Measurements from ENCODE around the gene PRR29.
A peak's percentile ranks its signal among the peaks of the same experiment; 100 is the strongest.
"Not testable (repeated sequence)": the region's sequence is repeated elsewhere in the genome, so short reads cannot be mapped to it uniquely, and the experiment has no call there.

PRR29 gene

GRCh38 chr17:64009571-64010402 is 11.6 kb downstream of the PRR29 start:
- no peak for DNase-seq (ENCODE audit: low read depth in 2 of 2, low spot score in 1 of 2)

GRCh38 chr17:64015447-64015846 is 17.3 kb downstream of the PRR29 start:
- no peak for DNase-seq (ENCODE audit: low read depth in 2 of 2, low spot score in 1 of 2)

GRCh38 chr17:64016231-64016784 is 18.2 kb downstream of the PRR29 start:
- DNase-seq (ENCODE audit: low read depth in 2 of 2, low spot score in 1 of 2): no peak

GRCh38 chr17:64016974-64017373 is 18.8 kb downstream of the PRR29 start:
- DNase-seq (ENCODE audit: low read depth in 2 of 2, low spot score in 1 of 2): no peak

GRCh38 chr17:64017381-64017980 is 19.3 kb downstream of the PRR29 start:
- no peak for DNase-seq (ENCODE audit: low read depth in 2 of 2, low spot score in 1 of 2)

GRCh38 chr17:64019551-64019961 is 21.4 kb downstream of the PRR29 start:
- DNase-seq (ENCODE audit: low read depth in 2 of 2, low spot score in 1 of 2): not testable (repeated sequence)

GRCh38 chr17:64020056-64020766 is 22.1 kb downstream of the PRR29 start, which contains the start of gene ICAM2:
ICAM2 (minus strand) TSS chr17:64020633; CDS start chr17:64006691, 13,942 bp downstream.
- peak; percentile 77 to 87 for DNase-seq (ENCODE audit: low read depth in 2 of 2, low spot score in 1 of 2)

- no peak for DNase-seq (ENCODE audit: low read depth in 2 of 2, low spot score in 1 of 2)
Measured at GRCh38 chr17:64022611-64023063, 24.5 kb downstream of the PRR29 start.

- DNase-seq (ENCODE audit: low read depth in 2 of 2, low spot score in 1 of 2): no peak
Measured at GRCh38 chr17:64024215-64024654, 26.1 kb downstream of the PRR29 start.

GRCh38 chr17:64024781-64025731 is 26.9 kb downstream of the PRR29 start:
- no peak for DNase-seq (ENCODE audit: low read depth in 2 of 2, low spot score in 1 of 2)

- DNase-seq (ENCODE audit: low read depth in 2 of 2, low spot score in 1 of 2): peak; percentile 74 to 81
Measured at GRCh38 chr17:64025732-64026294, 27.7 kb downstream of the PRR29 start.

GRCh38 chr17:64028874-64029464 is 30.8 kb downstream of the PRR29 start:
- peak; percentile 41 to 45 for DNase-seq (ENCODE audit: low read depth in 2 of 2, low spot score in 1 of 2)

- DNase-seq (ENCODE audit: low read depth in 2 of 2, low spot score in 1 of 2): no peak
Measured at GRCh38 chr17:64032081-64032480, 33.9 kb downstream of the PRR29 start.

GRCh38 chr17:64036198-64036922 is 38.2 kb downstream of the PRR29 start:
- no peak for DNase-seq (ENCODE audit: low read depth in 2 of 2, low spot score in 1 of 2)

- DNase-seq (ENCODE audit: low read depth in 2 of 2, low spot score in 1 of 2): no peak
Measured at GRCh38 chr17:64037180-64037579, 39.0 kb downstream of the PRR29 start.

GRCh38 chr17:64037802-64038201 is 39.7 kb downstream of the PRR29 start:
- DNase-seq (ENCODE audit: low read depth in 2 of 2, low spot score in 1 of 2): no peak

- DNase-seq (ENCODE audit: low read depth in 2 of 2, low spot score in 1 of 2): no peak
Measured at GRCh38 chr17:64038331-64039105, 40.4 kb downstream of the PRR29 start.

- no peak for DNase-seq (ENCODE audit: low read depth in 2 of 2, low spot score in 1 of 2)
Measured at GRCh38 chr17:64039106-64039400, 40.9 kb downstream of the PRR29 start.
